ENCODE measurements around the gene TJP1.
A peak's percentile ranks its signal among the peaks of the same experiment; 100 is the strongest.
"Not testable (repeated sequence)": the region's sequence is repeated elsewhere in the genome, so short reads cannot be mapped to it uniquely, and the experiment has no call there.

TJP1 gene

DNA sequence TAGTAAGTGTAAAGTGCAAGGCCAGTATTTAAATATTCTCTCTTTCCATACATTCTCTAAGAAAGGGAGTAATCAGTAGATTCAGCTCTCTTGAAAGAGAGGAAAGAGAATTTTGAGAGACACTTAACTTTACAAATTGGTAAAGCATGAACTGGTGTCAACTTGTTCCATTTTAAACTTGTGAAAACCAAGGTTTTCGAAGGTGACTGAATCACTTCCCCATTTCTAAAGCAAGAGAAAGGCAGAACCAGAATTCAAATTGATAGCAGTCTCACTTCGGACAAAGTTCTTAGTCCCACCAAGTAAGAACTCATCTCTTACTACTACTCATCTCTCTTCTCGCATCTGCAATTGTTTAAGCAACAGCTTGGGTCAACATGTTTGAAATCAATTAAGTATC lies 22.4 kb downstream of the TJP1 start:
- DNase-seq (ENCODE audit: low read depth) = no peak

DNA sequence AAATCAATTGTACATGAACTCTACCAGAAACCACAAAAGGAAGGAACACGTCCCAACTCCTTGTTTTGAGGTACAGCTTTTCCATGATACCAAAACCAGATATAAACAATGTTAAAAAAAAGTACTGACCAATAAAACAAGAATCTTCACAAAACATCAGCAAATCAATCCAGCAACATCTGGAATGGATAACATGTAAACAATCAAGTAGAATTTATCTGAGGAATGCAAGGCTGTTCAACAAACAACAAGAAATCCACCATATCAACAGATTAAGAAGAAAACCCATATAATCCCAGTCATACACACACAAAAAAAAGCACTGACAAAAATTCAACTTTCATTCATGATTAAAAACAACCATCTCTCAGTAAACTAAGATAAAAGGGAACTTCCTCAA lies 26.7 kb downstream of the TJP1 start:
- DNase-seq (ENCODE audit: low read depth) = peak; percentile 45

DNA sequence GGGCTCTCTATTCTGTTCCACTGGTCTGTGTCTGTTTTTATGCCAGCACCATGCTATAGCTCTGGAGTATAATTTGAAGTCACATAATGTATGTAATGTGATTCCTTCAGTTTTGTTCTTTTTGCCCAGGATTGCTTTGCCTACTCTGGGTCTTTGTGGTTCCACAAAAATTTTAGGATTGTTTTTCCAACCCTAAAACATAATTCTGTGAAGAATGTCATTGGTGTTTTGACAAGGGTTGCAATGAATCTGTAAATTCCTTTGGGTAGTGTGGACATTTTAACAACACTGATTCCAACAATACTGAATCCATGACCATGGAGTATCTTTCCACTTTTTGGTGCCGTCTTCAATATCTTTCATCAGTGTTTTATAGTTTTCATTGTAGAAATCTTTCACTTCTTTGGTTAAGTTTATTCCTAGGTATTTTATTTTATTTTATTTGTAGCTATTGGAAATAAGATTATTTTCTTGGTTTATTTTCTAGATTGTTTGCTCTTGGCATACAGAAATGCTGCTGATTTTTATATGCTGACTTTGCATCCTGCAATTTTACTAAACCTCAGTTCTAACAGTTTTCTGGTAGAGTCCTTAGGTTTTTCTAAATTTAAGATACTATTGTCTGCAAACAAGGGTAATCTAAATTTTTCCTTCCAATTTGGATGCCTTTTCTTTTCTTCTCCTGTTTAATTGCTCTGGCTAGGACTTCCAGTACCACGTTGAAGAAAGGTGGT lies 29.7 kb downstream of the TJP1 start:
- peak; percentile 52 for DNase-seq (ENCODE audit: low read depth)

GRCh38 chr15:29790607-29791006 lies 31.7 kb downstream of the TJP1 start:
- DNase-seq (ENCODE audit: low read depth) = no peak

DNA sequence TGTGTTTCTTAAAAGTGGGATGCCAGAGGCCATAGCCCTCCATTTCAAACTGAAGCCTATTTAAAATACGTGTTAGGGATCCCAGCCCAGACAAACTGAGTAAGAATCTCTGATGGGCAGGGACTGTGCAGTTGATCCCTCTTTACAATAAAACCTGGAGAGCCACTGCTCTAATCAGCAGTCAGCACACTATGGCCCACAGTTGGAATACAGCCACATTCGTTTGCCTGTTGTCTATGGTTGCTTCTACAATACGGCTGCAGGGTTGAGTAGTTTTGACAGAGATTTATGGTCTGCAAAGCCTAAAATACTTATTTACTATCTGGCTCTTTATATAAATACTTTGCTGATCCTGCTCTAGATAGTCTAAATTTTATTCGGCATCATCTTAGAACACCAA lies 32.4 kb downstream of the TJP1 start:
- DNase-seq (ENCODE audit: low read depth) = no peak

GRCh38 chr15:29788433-29789034 lies 33.7 kb downstream of the TJP1 start:
- no peak for DNase-seq (ENCODE audit: low read depth)

DNA sequence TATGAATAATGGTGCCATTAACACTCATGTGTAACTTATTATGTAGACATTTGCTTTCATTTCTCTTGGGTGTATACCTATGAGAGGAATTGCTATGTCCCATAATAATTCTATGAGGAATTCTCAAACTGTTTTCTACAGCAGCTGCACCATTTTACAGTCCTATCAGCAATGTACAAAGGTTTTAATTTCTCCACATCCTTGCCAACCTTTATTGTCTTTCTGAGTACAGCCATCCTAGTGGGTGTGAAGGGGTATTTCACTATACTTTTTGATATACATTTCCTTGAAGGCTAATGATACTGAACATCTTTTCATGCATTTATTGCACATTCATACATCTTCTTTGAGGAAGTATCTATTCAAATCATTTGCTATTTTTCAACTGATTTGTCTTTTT lies 34.5 kb downstream of the TJP1 start:
- no peak for DNase-seq (ENCODE audit: low read depth)

DNA sequence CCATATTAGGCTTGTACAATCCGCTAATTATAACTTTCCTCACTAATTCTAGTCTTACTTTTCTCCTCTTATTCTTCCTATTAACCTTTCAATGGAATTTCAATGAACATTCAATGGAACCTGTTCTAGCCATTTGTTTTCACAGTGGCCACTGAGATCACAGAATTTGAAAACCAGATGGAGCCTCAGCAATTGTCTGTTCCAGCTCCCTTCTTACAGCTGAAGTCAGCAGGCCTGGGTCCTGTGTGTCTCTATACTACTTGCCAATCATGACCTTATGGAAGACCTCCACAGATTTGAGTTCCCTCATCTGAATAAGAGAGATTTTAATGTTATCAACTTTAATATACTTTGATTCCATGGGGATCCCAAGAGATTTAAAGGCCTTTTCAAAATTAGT lies 36.6 kb downstream of the TJP1 start:
- no peak for DNase-seq (ENCODE audit: low read depth)

DNA sequence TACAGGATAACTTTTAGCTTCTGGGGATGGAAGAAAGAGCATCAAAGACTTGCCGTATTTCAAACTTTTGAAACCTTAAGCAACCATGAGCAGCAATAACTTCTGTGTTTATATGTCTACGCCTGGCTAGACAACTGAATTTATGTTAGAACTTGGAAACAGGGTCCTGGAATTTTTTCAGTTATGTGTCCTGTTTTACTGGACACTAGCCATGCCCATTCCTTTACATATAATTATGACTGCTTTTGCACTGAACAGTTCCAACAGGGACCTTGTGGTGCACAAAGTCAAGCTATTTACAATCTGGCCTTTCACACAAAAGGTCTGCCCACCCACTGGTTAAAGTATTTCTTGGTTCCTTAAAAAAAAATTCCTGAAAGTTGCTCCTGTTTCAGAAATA lies 37.1 kb downstream of the TJP1 start:
- DNase-seq (ENCODE audit: low read depth) = no peak

- no peak for DNase-seq (ENCODE audit: low read depth)
Measured at GRCh38 chr15:29784413-29784812, 37.9 kb downstream of the TJP1 start.

- DNase-seq (ENCODE audit: low read depth) = not testable (repeated sequence)
Measured at GRCh38 chr15:29782816-29783215, 39.5 kb downstream of the TJP1 start.

- no peak for DNase-seq (ENCODE audit: low read depth)
Measured at GRCh38 chr15:29778382-29778781, 43.9 kb downstream of the TJP1 start.

GRCh38 chr15:29776859-29777258 lies 45.4 kb downstream of the TJP1 start:
- DNase-seq (ENCODE audit: low read depth) = no peak

DNA sequence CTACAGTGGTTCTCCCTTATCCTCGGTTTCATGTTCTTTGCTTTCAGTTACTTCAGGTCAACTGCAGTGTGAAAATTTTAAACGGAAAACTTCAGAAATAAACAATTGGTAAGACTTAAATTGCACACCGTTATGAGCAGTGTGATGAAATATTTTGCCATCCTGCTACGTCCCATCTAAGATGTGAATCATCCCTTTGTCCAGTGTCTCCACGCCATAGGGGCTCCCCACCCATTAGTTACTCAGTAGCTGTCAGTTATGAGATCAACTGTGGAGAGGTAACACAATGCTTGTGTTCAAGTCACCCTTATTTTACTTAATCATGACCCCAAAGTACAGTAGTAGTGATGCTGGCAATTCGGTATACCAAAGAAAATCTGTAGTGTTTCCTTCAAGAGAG lies 47.4 kb downstream of the TJP1 start:
- peak; percentile 60 for DNase-seq (ENCODE audit: low read depth)

DNA sequence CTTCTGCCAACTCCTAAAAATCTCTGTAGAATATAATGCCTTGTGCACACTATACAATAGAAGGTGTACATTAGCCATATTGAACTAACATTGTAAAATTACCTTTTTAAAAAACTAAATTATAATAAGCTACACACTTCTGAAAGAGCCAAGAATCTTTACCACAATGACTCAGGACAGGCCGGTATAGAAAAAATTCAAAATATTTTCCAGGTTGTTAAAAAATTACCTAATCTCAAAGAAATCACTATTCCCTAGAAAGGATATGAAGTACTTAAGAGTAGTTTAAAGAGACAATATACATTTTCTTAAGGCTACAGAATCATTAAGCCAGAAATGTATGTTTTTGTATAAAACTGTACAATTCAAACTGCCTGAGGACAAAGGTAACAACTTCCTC lies 48.5 kb downstream of the TJP1 start:
- no peak for DNase-seq (ENCODE audit: low read depth)

GRCh38 chr15:29773000-29773399 lies 49.3 kb downstream of the TJP1 start:
- DNase-seq (ENCODE audit: low read depth) = no peak

DNA sequence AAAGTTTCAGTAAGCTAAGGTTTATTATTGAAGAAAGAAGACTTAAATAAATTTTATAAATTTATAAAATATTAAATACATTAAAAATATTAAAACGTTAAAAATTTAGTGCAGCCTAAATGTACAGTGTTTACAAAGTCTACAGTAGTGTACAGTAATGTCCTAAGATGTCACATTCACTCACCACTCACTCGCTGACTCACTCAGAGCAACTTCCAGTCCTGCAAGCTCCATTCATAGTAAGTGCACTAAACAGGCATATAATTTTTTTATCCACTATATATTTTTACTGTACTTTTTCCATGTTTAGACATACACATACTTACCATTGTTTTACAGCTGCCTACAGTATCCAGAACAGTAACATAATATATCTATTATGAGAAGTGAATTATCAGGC lies 51.5 kb downstream of the TJP1 start:
- no peak for DNase-seq (ENCODE audit: low read depth)

DNA sequence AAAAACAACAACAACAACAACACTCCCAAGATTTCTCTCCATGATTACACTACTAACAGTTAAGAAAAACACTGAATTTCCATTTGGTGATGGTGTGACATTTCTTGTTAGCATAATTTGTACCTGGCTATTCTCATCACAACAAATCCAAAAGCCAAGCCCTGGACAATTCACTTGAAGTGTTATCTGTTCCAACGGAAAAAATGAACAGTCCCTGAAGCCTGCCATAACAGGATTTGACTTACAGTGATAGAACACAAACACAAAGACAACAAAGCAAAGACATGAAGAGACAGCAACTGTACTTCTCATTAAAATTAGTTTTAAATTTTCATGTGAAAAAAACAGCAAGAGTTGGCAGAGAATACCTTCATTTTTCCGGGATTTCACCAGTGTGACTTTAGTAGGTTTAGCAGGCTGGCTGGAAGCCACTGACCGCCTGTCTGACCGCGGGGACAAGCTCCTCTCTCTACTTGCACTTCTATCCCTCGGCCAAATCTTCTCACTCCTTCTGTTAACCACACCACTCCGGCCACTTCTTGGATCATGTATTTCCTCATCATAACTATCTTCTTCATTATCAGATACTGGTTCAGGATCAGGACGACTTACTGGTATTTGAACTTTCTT lies 56.3 kb downstream of the TJP1 start:
- no peak for DNase-seq (ENCODE audit: low read depth)

DNA sequence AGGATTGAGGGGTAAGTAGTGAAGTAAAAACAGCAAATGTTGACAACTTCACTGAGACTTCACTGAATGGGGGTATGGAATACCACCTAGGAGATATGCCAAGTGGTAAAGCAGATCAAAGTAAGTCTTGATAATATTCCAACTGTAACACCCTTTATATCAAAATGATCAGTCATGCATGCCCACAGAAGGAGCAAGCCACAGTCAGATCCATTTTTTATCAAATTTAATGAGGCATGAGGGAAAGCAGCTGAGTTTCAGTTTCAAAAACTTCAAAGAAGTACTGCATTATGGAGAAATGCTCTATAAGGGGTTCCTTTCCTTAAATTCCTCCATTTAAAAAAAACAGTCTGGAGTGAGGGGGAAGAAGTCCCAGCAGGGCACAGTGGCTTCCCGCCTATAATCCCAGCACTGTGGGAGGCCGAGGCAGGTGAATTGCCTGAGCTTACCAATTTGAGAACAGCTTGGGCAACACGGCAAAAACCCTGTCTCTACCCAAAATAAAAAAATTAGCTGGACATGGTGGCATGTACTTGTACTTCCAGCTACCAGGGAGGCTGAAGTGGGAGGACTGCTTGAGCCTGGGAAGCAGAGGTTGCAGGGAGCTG lies 56.9 kb downstream of the TJP1 start:
- DNase-seq (ENCODE audit: low read depth) = no peak

- DNase-seq (ENCODE audit: low read depth) = no peak
Measured at GRCh38 chr15:29759596-29759995, 62.7 kb downstream of the TJP1 start.

GRCh38 chr15:29756358-29757267 lies 65.7 kb downstream of the TJP1 start:
- no peak for DNase-seq (ENCODE audit: low read depth)

- not testable (repeated sequence) for DNase-seq (ENCODE audit: low read depth)
Measured at GRCh38 chr15:29754009-29754408, 68.3 kb downstream of the TJP1 start.

Data from fibroblast of gingiva (primary cell).